ENCODE data around the gene ZNF197. TPM values are rescaled to one million over a fixed set of nuclear protein-coding genes. Genes with fewer than 3 reads are reported as not detected.

ZNF197 gene
- total RNA-seq, 4 donors from 2014 or later: 13.2 to 19.4 (median 15.8) TPM

DNA sequence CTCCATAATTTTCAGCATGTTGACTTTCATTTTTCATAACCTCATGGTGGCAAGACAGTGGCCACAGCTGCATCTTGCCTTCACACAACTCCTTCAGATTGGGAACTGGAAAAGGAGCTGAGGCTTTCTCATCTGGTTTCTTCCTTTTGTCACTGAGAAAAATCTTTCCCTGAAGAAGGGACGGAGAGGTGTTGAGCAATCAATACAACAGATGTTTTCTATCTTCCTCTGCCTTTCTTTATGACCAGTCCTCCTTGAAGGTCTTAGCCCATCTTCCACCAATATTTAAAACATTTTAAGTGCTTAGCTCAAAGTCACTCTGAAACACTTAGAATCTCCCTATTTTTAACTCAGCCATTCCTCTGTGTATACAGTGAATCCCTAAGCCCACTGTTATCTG lies 28.2 kb upstream of the ZNF197 start:
- DNase-seq (ENCODE audit: low spot score in 2 of 2): no peak
- intact Hi-C loops (cut with DNase I; ENCODE audit: low total_unique reads): no loop called here
- TF ChIP-seq, protein P1, sequence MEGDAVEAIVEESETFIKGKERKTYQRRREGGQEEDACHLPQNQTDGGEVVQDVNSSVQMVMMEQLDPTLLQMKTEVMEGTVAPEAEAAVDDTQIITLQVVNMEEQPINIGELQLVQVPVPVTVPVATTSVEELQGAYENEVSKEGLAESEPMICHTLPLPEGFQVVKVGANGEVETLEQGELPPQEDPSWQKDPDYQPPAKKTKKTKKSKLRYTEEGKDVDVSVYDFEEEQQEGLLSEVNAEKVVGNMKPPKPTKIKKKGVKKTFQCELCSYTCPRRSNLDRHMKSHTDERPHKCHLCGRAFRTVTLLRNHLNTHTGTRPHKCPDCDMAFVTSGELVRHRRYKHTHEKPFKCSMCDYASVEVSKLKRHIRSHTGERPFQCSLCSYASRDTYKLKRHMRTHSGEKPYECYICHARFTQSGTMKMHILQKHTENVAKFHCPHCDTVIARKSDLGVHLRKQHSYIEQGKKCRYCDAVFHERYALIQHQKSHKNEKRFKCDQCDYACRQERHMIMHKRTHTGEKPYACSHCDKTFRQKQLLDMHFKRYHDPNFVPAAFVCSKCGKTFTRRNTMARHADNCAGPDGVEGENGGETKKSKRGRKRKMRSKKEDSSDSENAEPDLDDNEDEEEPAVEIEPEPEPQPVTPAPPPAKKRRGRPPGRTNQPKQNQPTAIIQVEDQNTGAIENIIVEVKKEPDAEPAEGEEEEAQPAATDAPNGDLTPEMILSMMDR (IDR thresholded peaks at IDR 0.05): no peak
- no peak for TF ChIP-seq POLR2A (IDR thresholded peaks at IDR 0.05)
- no peak overlapping the region for H3K4me3 ChIP-seq (ENCODE audit: low read depth, poor library complexity, severe bottlenecking)
- 73 to 88% methylated on average over 1 of the region's 1 CpG for WGBS, 2 donors

GRCh38 chr3:44601749-44602148 lies 23.1 kb upstream of the ZNF197 start:
- DNase-seq (ENCODE audit: low spot score in 2 of 2): no peak
- no peak overlapping the region for H3K4me3 ChIP-seq (ENCODE audit: low read depth, poor library complexity, severe bottlenecking)
- TF ChIP-seq, protein P1 (IDR thresholded peaks at IDR 0.05): no peak
- no peak for TF ChIP-seq POLR2A (IDR thresholded peaks at IDR 0.05)
- intact Hi-C loops (cut with DNase I; ENCODE audit: low total_unique reads): no loop called here
- WGBS, 2 donors: 96 to 98% methylated on average over 2 of the region's 2 CpGs

DNA sequence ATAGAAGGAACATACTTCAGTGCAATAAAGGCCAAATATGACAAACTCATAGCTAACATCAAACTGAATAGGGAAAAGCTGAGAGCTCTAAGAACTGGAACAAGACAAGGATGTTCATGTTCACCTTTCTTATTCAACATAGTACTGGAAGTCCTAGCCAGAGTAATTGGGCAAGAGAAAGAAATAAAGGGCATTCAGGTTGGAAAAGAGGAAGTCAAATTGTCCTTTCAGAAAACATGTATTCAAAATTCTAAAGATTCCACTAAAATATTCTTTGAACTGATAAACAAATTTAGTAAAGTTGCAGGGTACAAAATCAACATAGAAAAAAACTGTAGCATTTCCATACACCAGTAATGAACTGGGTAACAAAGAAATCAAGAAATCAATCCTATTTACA lies 12.2 kb upstream of the ZNF197 start:
- intact Hi-C loops (cut with DNase I; ENCODE audit: low total_unique reads): no loop called here
- H3K4me3 ChIP-seq (ENCODE audit: low read depth, poor library complexity, severe bottlenecking): no peak overlapping the region
- no peak for DNase-seq (ENCODE audit: low spot score in 2 of 2)
- no peak for TF ChIP-seq POLR2A (IDR thresholded peaks at IDR 0.05)
- TF ChIP-seq, protein P1 (IDR thresholded peaks at IDR 0.05): no peak

DNA sequence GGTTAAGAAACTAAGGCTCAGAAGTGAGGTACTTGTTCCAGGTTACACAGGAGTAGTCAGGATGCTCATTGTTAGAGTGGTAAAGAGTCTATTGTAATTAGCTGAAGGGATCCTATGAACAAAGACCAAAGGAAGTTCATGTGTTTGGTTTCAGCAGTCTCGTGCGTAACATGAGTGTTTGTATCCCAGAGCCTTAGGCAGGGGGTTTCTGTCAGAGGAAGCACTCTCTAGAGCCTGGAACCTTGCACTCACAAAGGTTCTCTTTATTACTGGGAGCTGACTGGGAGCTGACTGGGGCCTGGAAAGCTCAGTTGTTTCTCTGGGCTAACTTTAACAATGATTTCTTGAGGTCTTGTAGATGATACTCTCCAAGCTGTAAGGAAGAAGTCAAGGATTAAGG lies 3.9 kb downstream of the ZNF197 start:
- DNase-seq (ENCODE audit: low spot score in 2 of 2): no peak
- H3K4me3 ChIP-seq (ENCODE audit: low read depth, poor library complexity, severe bottlenecking): no peak overlapping the region
- TF ChIP-seq, protein P1 (IDR thresholded peaks at IDR 0.05): no peak
- no peak for TF ChIP-seq POLR2A (IDR thresholded peaks at IDR 0.05)
- 81 to 90% methylated on average over 2 of the region's 2 CpGs for WGBS, 2 donors
- intact Hi-C loops (cut with DNase I; ENCODE audit: low total_unique reads): no loop called here

DNA sequence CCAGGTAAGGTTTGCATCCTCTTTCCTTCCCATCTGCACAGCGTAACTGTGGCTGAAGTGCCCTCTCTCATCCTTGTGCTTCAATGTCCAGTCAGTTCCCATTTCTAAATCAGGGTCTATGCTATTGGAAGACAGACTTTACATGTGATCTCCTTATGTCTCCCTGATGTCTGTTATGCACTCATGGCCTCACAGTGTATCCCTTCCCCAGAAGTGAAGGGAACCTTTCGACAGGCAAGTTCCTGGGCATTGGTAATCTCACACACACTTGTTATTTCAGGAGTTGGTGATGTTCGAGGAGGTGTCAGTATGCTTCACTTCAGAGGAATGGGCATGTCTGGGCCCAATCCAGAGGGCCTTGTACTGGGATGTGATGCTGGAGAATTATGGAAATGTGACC lies 7.4 kb downstream of the ZNF197 start:
- DNase-seq (ENCODE audit: low spot score in 2 of 2): no peak
- TF ChIP-seq POLR2A (IDR thresholded peaks at IDR 0.05): no peak
- 92 to 96% methylated on average over 3 of the region's 3 CpGs for WGBS, 2 donors
- intact Hi-C loops (cut with DNase I; ENCODE audit: low total_unique reads): no loop called here
- H3K4me3 ChIP-seq (ENCODE audit: low read depth, poor library complexity, severe bottlenecking): no peak overlapping the region

DNA sequence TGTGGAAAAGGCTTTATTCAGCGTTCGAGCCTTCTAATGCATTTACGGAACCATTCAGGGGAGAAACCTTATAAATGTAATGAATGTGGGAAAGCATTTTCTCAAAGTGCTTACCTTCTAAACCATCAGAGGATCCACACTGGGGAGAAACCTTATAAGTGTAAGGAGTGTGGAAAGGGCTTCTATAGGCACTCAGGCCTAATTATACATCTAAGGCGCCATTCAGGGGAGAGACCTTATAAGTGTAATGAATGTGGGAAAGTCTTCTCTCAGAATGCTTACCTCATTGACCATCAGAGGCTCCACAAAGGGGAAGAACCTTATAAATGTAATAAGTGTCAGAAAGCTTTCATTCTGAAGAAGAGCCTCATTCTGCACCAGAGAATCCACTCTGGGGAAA lies 17.5 kb downstream of the ZNF197 start:
- intact Hi-C loops (cut with DNase I; ENCODE audit: low total_unique reads): no loop called here
- no peak for DNase-seq (ENCODE audit: low spot score in 2 of 2)
- no peak overlapping the region for H3K4me3 ChIP-seq (ENCODE audit: low read depth, poor library complexity, severe bottlenecking)
- TF ChIP-seq POLR2A (IDR thresholded peaks at IDR 0.05): no peak
- TF ChIP-seq, protein P1 (IDR thresholded peaks at IDR 0.05): no peak
- WGBS, 2 donors: 94 to 96% methylated on average over 4 of the region's 4 CpGs

All from lower leg skin (tissue), 4 donors.